ENCODE measurements around the gene CEACAM7. TPM values are rescaled to one million over a fixed set of nuclear protein-coding genes. Genes with fewer than 3 reads are reported as not detected.

The CEACAM7 gene
- 0.07 to 0.12 TPM (median 0.09 TPM) in 5 replicates for total RNA-seq (2022; extraction: Qiagen RNA extraction)

GRCh38 chr19:41688098-41688497 is at the start of gene CEACAM7:
TSS of gene CEACAM7 (minus strand) at chr19:41688270. CDS start at chr19:41688165, 105 bp downstream.

GRCh38 chr19:41708481-41708880 is 20.4 kb upstream of the CEACAM7 start, which contains the start of gene CEACAM5:
TSS of gene CEACAM5 (plus strand) at chr19:41708626. CDS start at chr19:41708732, 106 bp downstream.

GRCh38 chr19:41626877-41627276 is 61.2 kb downstream of the CEACAM7 start, which contains the start of gene CEACAM4:
TSS of gene CEACAM4 (minus strand) at chr19:41627074. CDS start at chr19:41626963, 111 bp downstream.

Other genes with a start within 250 kb of the CEACAM7 start
- gene DMAC2, start 248.4 kb downstream of the CEACAM7 start, total RNA-seq (2022; extraction: Qiagen RNA extraction): 102 to 129 TPM (median 110 TPM) in 5 replicates
- gene ERICH4, start 245.1 kb downstream of the CEACAM7 start, total RNA-seq (2022; extraction: Qiagen RNA extraction): not detected in 5 replicates
- 0.08 TPM in 1 of 5 replicates, not detected in the others for gene CEACAM21, start 112.1 kb downstream of the CEACAM7 start, total RNA-seq (2022; extraction: Qiagen RNA extraction)
- not detected in 5 replicates for gene CEACAM4, start 61.2 kb downstream of the CEACAM7 start, total RNA-seq (2022; extraction: Qiagen RNA extraction)
- gene CEACAM5, start 20.4 kb upstream of the CEACAM7 start, total RNA-seq (2022; extraction: Qiagen RNA extraction): 1.0 to 2.0 TPM (median 1.5 TPM) in 5 replicates
- gene CEACAM6, start 67.3 kb upstream of the CEACAM7 start, total RNA-seq (2022; extraction: Qiagen RNA extraction): 13.8 to 21.7 TPM (median 18.1 TPM) in 5 replicates
- not detected in 5 replicates for gene CEACAM3, start 108.3 kb upstream of the CEACAM7 start, total RNA-seq (2022; extraction: Qiagen RNA extraction)
- not detected in 5 replicates for gene LYPD4, start 156.4 kb upstream of the CEACAM7 start, total RNA-seq (2022; extraction: Qiagen RNA extraction)
- gene DMRTC2, start 156.8 kb upstream of the CEACAM7 start, total RNA-seq (2022; extraction: Qiagen RNA extraction): not detected in 5 replicates
- 8,904 to 10,355 TPM (median 9,424 TPM) in 5 replicates for gene RPS19, start 172.0 kb upstream of the CEACAM7 start, total RNA-seq (2022; extraction: Qiagen RNA extraction)
- gene CD79A, start 189.0 kb upstream of the CEACAM7 start, total RNA-seq (2022; extraction: Qiagen RNA extraction): 0.80 to 1.3 TPM (median 1.0 TPM) in 5 replicates
- gene ARHGEF1, start 194.9 kb upstream of the CEACAM7 start, total RNA-seq (2022; extraction: Qiagen RNA extraction): 77.7 to 113 TPM (median 104 TPM) in 5 replicates
- 0.22 to 0.37 TPM (median 0.28 TPM) in 5 replicates for gene ERFL, start 240.2 kb upstream of the CEACAM7 start, total RNA-seq (2022; extraction: Qiagen RNA extraction)

Data from A549 treated with AZD2906 at 1 μM for 4 hours (cell line).